Right lobe of liver (tissue), 6 donors: ENCODE measurements around the gene GPC2. TPM values are rescaled to one million over a fixed set of nuclear protein-coding genes. Genes with fewer than 3 reads are reported as not detected.

Experiments used
- ATAC-seq, 4 donors: fragments of 200-7000 bp; cut with Tn5 transposase; one replicate each; pipeline ENCODE4 v1.9.1; 2020; ENCODE audit warnings: mild to moderate bottlenecking in 4 of 4, moderate library complexity in 4 of 4
- DNase-seq, 3 donors: peaks; one replicate each; pipeline ENCODE4 v3.0.0-alpha.2; 2020
- H3K27ac ChIP-seq, 3 donors: fragments of 200-600 bp; one replicate each; pipeline ENCODE4 v1.8.0; 2022
- H3K27me3 ChIP-seq, 2 donors: fragments of 200-600 bp; one replicate each; pipeline ENCODE4 v1.8.0; 2022
- H3K36me3 ChIP-seq, 4 donors: fragments of 200-600 bp; sonication (generic) in 1 of 4; one replicate each; pipeline versions ENCODE4 v1.5.1 to v1.8.0; 2017 to 2022; ENCODE audit warnings: control low read depth in 1 of 4
- H3K4me1 ChIP-seq, 4 donors: fragments of 200-600 bp; sonication (generic) in 1 of 4; one replicate each; pipeline versions ENCODE4 v1.5.1 to v1.8.0; 2017 to 2022; ENCODE audit warnings: control low read depth in 1 of 4
- H3K4me3 ChIP-seq, 3 donors: fragments of 200-600 bp; one replicate each; pipeline ENCODE4 v1.8.0; 2022
- H3K9me3 ChIP-seq, 4 donors: fragments of 200-600 bp; sonication (generic) in 1 of 4; one replicate each; pipeline versions ENCODE4 v1.5.1 to v1.8.0; 2017 to 2022; ENCODE audit warnings: control low read depth in 1 of 4
- CTCF ChIP-seq, 4 donors: fragments of 200-600 bp in 3 of 4; fragments of 450-650 bp in 1 of 4; IDR thresholded peaks; one replicate each; pipeline versions ENCODE4 v1.5.1 to v1.8.0; 2016 to 2022; ENCODE audit warnings: antibody characterized with exemption in 4 of 4, mild to moderate bottlenecking in 2 of 4
- POLR2A ChIP-seq: fragments of 450-650 bp; IDR thresholded peaks from one replicate; pipeline ENCODE4 v1.6.1; 2017; ENCODE audit warnings: antibody characterized with exemption, mild to moderate bottlenecking
- WGBS: methylation state at CpG from one replicate; pipeline ENCODE4 v1.1.6; 2018; ENCODE audit warnings: low coverage, low lambda C conversion rate; ENCODE audit not compliant: insufficient coverage; ENCODE audit errors: missing lambda C conversion rate; 5-methylcytosine and 5-hydroxymethylcytosine counted together
- intact Hi-C, 2 donors: fragments of 100-400 bp; cut with DNase I; formaldehyde crosslinking; loops; one replicate each; pipeline versions ENCODE4 v1.11.2 to v1.14.1; 2022
- total RNA-seq, 6 experiments: library from RNA; depleted of rRNA in 2 of 6; stranded (reverse); fragments of >200 nt in 2 of 6; fragmentation: NEBNext Ultra II Directional in 3 of 6; extraction: Animal tissue kit (Norgen Biotek cat#: 25700) in 3 of 6; gene quantifications; one replicate each; pipeline versions ENCODE4 v1.1.0 to v1.2.4, GENCODE V29; 2016 to 2023
- donor health status: DM: no; HTN: yes; CAD: no.
- donor health status: DM: no; HTN: no; CAD: no.
- donor health status: DM: no; HTN: no; CAD: no.
- donor health status: DM: no; HTN: yes; CAD: no.
- donor health status: DM: no; HTN: yes; CAD: no.

Gene GPC2
- total RNA-seq, 6 experiments from 2014 or later: 0.35 to 0.40 TPM; not detected in 4

GRCh38 chr7:100141555-100141949 is 35.6 kb downstream of the GPC2 start:
- TF ChIP-seq POLR2A (no peak), CTCF (IDR thresholded peaks at IDR 0.05) (no peak)
- Histone ChIP-seq H3K27me3 (no peaks in the 10 kb centered on the region), H3K9me3 (no peaks in the 10 kb centered on the region), H3K36me3 (no peaks in the 10 kb centered on the region), H3K27ac (no peak overlapping the region), H3K4me1 (peaks cover 0 to 20% (median 0%) of the 10 kb centered on the region in 4 donors), H3K4me3 (no peak overlapping the region)
- intact Hi-C loops: no loop called here
- no peak for DNase-seq
- 48% methylated on average over 3 of the region's 3 CpGs for WGBS
- peak in 2 of 4 donors; percentile 28 to 47 for ATAC-seq

- intact Hi-C loops: loop anchor here (10.0 kb wide), 1 partner anchor 87 kb away; no protein-coding TSS in a partner anchor
- peaks cover 0 to 17% (median 0%) of the 10 kb centered on the region in 4 donors for H3K4me1 ChIP-seq
- H3K27ac ChIP-seq: no peak overlapping the region
- WGBS: 77% methylated on average over 13 of the region's 13 CpGs
- H3K4me3 ChIP-seq: no peak overlapping the region
- DNase-seq (no peak), ATAC-seq (no peak)
- H3K27me3 ChIP-seq: no peaks in the 10 kb centered on the region
- H3K9me3 ChIP-seq: no peaks in the 10 kb centered on the region
- TF ChIP-seq POLR2A (no peak), CTCF (IDR thresholded peaks at IDR 0.05) (no peak)
- no peaks in the 10 kb centered on the region for H3K36me3 ChIP-seq
Observed at GRCh38 chr7:100137851-100138760, 39.1 kb downstream of the GPC2 start.

- TF ChIP-seq POLR2A: no peak
- peak; percentile 84 to 85 (median 84) for TF ChIP-seq CTCF (IDR thresholded peaks at IDR 0.05)
- intact Hi-C loops: loop anchor here (10.0 kb wide), 1 partner anchor 92 kb away; no protein-coding TSS in a partner anchor
- H3K4me3 ChIP-seq: no peak overlapping the region
- H3K27me3 ChIP-seq: no peaks in the 10 kb centered on the region
- ATAC-seq (peak; percentile 77 to 83 (median 78)), DNase-seq (peak in 2 of 3 donors; percentile 67 to 68)
- peaks cover 0 to 26% (median 0%) of the 10 kb centered on the region in 4 donors for H3K4me1 ChIP-seq
- no peaks in the 10 kb centered on the region for H3K9me3 ChIP-seq
- no peak overlapping the region for H3K27ac ChIP-seq
- no peaks in the 10 kb centered on the region for H3K36me3 ChIP-seq
- WGBS: 21% methylated on average over 3 of the region's 3 CpGs
Observed at GRCh38 chr7:100132697-100133151, 44.5 kb downstream of the GPC2 start.

- ATAC-seq: no peak
- no peak for DNase-seq
- 45% methylated on average over 7 of the region's 7 CpGs for WGBS
- intact Hi-C loops: loop anchor here (10.0 kb wide), 1 partner anchor 93 kb away; no protein-coding TSS in a partner anchor
- H3K4me3 ChIP-seq: peak overlapping the region in 1 of 3 donors; percentile 27
- H3K27ac ChIP-seq: no peak overlapping the region
- no peaks in the 10 kb centered on the region for H3K27me3 ChIP-seq
- TF ChIP-seq CTCF (IDR thresholded peaks at IDR 0.05) (no peak), POLR2A (no peak)
- no peaks in the 10 kb centered on the region for H3K9me3 ChIP-seq
- H3K4me1 ChIP-seq: peaks cover 0 to 26% (median 0%) of the 10 kb centered on the region in 4 donors
- H3K36me3 ChIP-seq: no peaks in the 10 kb centered on the region
Observed at GRCh38 chr7:100132126-100132525, 45.1 kb downstream of the GPC2 start.
